Measurements from ENCODE around the gene ATP8A2. TPM values are rescaled to one million over a fixed set of nuclear protein-coding genes. Genes with fewer than 3 reads are reported as not detected.

The ATP8A2 gene
- total RNA-seq, 4 donors from 2014 or later, result 0.13 to 0.29 (median 0.24) TPM

DNA sequence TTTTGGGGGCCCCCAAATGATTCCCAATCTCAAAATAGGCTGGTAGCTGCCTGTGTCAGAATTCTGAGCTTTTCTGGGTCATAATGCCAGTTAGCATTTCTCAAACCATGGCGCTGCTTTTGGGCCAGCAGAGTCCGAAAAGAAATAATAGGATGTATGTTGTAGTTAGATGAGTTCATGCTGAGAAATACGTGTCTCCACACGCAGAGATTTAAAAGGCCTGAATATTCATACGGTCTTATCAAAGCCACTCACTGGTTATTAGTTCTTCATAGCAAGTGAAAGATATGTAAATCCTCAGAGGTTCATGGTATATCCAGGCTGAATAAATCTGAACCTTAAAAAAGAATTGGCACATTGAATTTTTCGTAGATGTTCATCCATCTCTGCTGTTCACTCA is 555.6 kb downstream of the ATP8A2 start:
- Histone ChIP-seq H3K27me3 (no peaks in the 10 kb centered on the region), H3K36me3 (no peaks in the 10 kb centered on the region), H3K4me3 (replicated peaks in 1 of 3) (no peak overlapping the region), H3K27ac (no peak overlapping the region), H3K4me1 (no peaks in the 10 kb centered on the region), H3K9me3 (no peaks in the 10 kb centered on the region)
- no peak for DNase-seq
- TF ChIP-seq, protein P1, sequence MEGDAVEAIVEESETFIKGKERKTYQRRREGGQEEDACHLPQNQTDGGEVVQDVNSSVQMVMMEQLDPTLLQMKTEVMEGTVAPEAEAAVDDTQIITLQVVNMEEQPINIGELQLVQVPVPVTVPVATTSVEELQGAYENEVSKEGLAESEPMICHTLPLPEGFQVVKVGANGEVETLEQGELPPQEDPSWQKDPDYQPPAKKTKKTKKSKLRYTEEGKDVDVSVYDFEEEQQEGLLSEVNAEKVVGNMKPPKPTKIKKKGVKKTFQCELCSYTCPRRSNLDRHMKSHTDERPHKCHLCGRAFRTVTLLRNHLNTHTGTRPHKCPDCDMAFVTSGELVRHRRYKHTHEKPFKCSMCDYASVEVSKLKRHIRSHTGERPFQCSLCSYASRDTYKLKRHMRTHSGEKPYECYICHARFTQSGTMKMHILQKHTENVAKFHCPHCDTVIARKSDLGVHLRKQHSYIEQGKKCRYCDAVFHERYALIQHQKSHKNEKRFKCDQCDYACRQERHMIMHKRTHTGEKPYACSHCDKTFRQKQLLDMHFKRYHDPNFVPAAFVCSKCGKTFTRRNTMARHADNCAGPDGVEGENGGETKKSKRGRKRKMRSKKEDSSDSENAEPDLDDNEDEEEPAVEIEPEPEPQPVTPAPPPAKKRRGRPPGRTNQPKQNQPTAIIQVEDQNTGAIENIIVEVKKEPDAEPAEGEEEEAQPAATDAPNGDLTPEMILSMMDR (IDR thresholded peaks at IDR 0.05), result no peak
- TF ChIP-seq POLR2A (IDR thresholded peaks at IDR 0.05), result no peak
- WGBS, 2 donors, result 74 to 91% methylated on average over 6 of the region's 6 CpGs
- intact Hi-C loops (cut with DNase I), result no loop called here

DNA sequence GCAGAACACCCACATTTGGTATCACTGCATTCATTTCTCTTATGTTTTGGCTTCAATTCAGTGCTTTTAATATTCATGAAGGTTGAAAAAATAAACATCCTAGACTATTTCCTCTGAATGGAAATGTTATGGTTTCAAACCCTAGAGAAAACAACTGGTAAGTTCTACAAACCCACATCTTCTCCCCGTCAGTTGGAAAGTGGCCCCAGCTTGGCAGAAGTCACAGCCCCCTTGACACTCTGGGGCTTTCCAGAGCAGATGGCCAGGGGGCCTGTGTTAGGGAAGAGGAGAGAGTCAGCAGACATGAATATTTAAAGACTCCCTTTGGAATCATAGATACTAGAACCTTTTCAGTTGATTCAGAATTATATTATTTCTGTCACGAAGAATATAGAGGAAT is 556.2 kb downstream of the ATP8A2 start:
- H3K27me3 ChIP-seq, result no peaks in the 10 kb centered on the region
- WGBS, 2 donors, result 67% methylated on average over 2 of the region's 2 CpGs
- no peaks in the 10 kb centered on the region for H3K4me1 ChIP-seq

DNA sequence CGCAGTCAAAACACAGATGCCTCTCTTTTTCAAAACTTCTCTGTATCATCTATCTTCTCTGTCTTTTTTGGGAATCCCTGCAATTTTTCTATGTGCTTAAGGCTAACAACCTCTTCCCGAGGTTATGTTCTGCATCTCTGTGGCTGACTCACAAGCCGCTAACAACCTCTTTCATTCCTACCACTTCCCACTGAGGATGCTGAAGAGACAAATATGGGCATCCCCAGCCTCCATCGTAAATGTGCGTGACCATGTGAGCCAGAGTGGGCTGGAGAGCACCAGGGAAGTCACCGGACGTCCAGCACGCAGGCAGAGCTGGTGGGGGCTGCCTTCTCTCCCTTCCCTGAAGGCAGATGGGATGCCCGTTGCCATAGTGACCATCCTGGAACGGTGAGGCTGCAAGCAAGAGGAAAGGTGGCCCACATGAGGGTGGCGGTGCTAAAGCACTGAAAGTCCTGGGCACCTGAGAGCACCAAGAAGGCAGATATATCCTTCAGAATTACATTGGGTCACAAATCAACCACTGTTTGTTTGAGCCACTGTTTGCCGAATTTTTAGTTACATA is 557.2 kb downstream of the ATP8A2 start:
- TF ChIP-seq POLR2A (IDR thresholded peaks at IDR 0.05), result no peak
- TF ChIP-seq, protein P1 (IDR thresholded peaks at IDR 0.05), result no peak
- WGBS, 2 donors, result 80 to 83% methylated on average over 12 of the region's 12 CpGs
- Histone ChIP-seq H3K4me3 (replicated peaks in 1 of 3) (no peak overlapping the region), H3K9me3 (no peaks in the 10 kb centered on the region), H3K4me1 (no peaks in the 10 kb centered on the region), H3K36me3 (no peaks in the 10 kb centered on the region), H3K27me3 (no peaks in the 10 kb centered on the region), H3K27ac (no peak overlapping the region)
- DNase-seq, result no peak
- intact Hi-C loops (cut with DNase I), result no loop called here

More for the DNA sequence above, 556.2 kb downstream of the ATP8A2 start:
- no peaks in the 10 kb centered on the region for H3K36me3 ChIP-seq
- H3K27ac ChIP-seq, result no peak overlapping the region
- no peak for DNase-seq
- H3K9me3 ChIP-seq, result no peaks in the 10 kb centered on the region
- TF ChIP-seq, protein P1 (IDR thresholded peaks at IDR 0.05), result no peak
- no peak for TF ChIP-seq POLR2A (IDR thresholded peaks at IDR 0.05)
- intact Hi-C loops (cut with DNase I), result no loop called here
- no peak overlapping the region for H3K4me3 ChIP-seq (replicated peaks in 1 of 3)

DNA sequence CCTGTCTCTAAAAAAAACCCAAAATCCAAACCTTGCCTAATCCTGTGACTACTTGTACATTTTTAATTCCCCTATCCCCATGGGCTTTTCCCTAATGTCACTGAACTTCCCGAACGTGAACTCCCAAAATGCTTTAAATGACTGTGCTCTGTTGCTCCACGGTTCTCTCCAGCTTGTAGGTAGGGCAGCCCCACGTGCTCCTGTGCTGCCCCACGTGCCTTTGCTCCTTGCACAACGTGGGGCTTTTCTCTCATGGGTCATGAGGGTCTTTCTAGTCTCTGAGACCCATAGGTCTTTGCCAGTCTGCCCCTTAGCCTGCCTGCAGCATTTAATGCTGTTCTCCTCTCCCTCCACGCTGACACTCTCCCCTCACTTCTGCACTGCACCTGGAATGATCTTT is 558.0 kb downstream of the ATP8A2 start:
- Histone ChIP-seq H3K9me3 (no peaks in the 10 kb centered on the region), H3K27me3 (no peaks in the 10 kb centered on the region), H3K27ac (no peak overlapping the region), H3K4me3 (replicated peaks in 1 of 3) (no peak overlapping the region), H3K4me1 (no peaks in the 10 kb centered on the region), H3K36me3 (no peaks in the 10 kb centered on the region)
- intact Hi-C loops (cut with DNase I), result no loop called here
- WGBS, 2 donors, result 79 to 84% methylated on average over 7 of the region's 7 CpGs
- no peak for TF ChIP-seq POLR2A (IDR thresholded peaks at IDR 0.05)
- TF ChIP-seq, protein P1 (IDR thresholded peaks at IDR 0.05), result no peak
- DNase-seq, result no peak

DNA sequence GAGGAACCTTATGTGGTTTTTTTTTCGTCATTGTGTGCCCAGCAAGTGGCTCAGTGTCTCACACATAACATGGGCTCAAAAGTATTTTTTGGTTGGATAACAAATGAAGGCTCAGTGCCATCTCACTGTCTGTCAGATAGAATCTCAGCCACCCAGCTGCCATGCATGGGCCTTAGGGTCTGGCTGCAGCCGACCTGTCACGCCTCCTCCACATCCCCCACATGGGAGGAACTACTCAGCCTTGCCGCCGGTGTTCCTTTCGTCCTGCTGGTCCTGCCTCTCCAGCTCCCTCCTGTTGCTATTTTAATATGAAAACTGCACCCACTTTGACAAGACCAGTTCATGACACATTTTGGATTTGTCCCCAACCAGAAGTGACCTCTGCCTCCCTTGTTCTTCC is 558.9 kb downstream of the ATP8A2 start:
- TF ChIP-seq, protein P1 (IDR thresholded peaks at IDR 0.05), result no peak
- TF ChIP-seq POLR2A (IDR thresholded peaks at IDR 0.05), result no peak

More for the DNA sequence above, 558.9 kb downstream of the ATP8A2 start:
- Histone ChIP-seq H3K9me3 (no peaks in the 10 kb centered on the region), H3K27ac (no peak overlapping the region), H3K27me3 (no peaks in the 10 kb centered on the region), H3K4me3 (replicated peaks in 1 of 3) (no peak overlapping the region), H3K4me1 (no peaks in the 10 kb centered on the region), H3K36me3 (no peaks in the 10 kb centered on the region)
- WGBS, 2 donors, result 75 to 79% methylated on average over 6 of the region's 6 CpGs
- intact Hi-C loops (cut with DNase I), result no loop called here
- DNase-seq, result no peak
